Measurements from ENCODE around the gene ROR2.

The ROR2 gene

GRCh38 chr9:91948597-91949391, 1.2 kb downstream of the ROR2 start:
- no peak for DNase-seq (ENCODE audit: low spot score)

GRCh38 chr9:91948101-91948596, 1.9 kb downstream of the ROR2 start:
- DNase-seq (ENCODE audit: low spot score): no peak

GRCh38 chr9:91946653-91947488, 3.2 kb downstream of the ROR2 start:
- no peak for DNase-seq (ENCODE audit: low spot score)

GRCh38 chr9:91946196-91946595, 3.8 kb downstream of the ROR2 start:
- DNase-seq (ENCODE audit: low spot score): no peak

- no peak for DNase-seq (ENCODE audit: low spot score)
Observed at GRCh38 chr9:91945277-91946085, 4.5 kb downstream of the ROR2 start.

GRCh38 chr9:91944711-91945110, 5.3 kb downstream of the ROR2 start:
- no peak for DNase-seq (ENCODE audit: low spot score)

- DNase-seq (ENCODE audit: low spot score): no peak
Observed at GRCh38 chr9:91943478-91944470, 6.3 kb downstream of the ROR2 start.

- no peak for DNase-seq (ENCODE audit: low spot score)
Observed at GRCh38 chr9:91942201-91942600, 7.8 kb downstream of the ROR2 start.

- DNase-seq (ENCODE audit: low spot score): no peak
Observed at GRCh38 chr9:91939978-91940377, 10.1 kb downstream of the ROR2 start.

GRCh38 chr9:91937727-91938126, 12.3 kb downstream of the ROR2 start:
- no peak for DNase-seq (ENCODE audit: low spot score)

- no peak for DNase-seq (ENCODE audit: low spot score)
Observed at GRCh38 chr9:91937056-91937455, 13.0 kb downstream of the ROR2 start.

- no peak for DNase-seq (ENCODE audit: low spot score)
Observed at GRCh38 chr9:91935805-91936514, 14.1 kb downstream of the ROR2 start.

GRCh38 chr9:91935066-91935749, 14.8 kb downstream of the ROR2 start:
- DNase-seq (ENCODE audit: low spot score): no peak

- DNase-seq (ENCODE audit: low spot score): no peak
Observed at GRCh38 chr9:91934654-91935053, 15.4 kb downstream of the ROR2 start.

GRCh38 chr9:91933556-91934352, 16.3 kb downstream of the ROR2 start:
- DNase-seq (ENCODE audit: low spot score): no peak

- DNase-seq (ENCODE audit: low spot score): no peak
Observed at GRCh38 chr9:91930475-91930874, 19.6 kb downstream of the ROR2 start.

GRCh38 chr9:91929331-91929730, 20.7 kb downstream of the ROR2 start:
- no peak for DNase-seq (ENCODE audit: low spot score)

- DNase-seq (ENCODE audit: low spot score): no peak
Observed at GRCh38 chr9:91927922-91928510, 22.0 kb downstream of the ROR2 start.

GRCh38 chr9:91924090-91924489, 25.9 kb downstream of the ROR2 start:
- DNase-seq (ENCODE audit: low spot score): no peak

All from COLO829 (cell line).